Liver (tissue), 3 donors: ENCODE data around the gene TSPYL2.

ENCODE experiments used
- EGR1 ChIP-seq, 2 donors: IDR thresholded peaks; 2 replicates each; pipeline ENCODE4 v1.6.1; 2016 to 2018; ENCODE audit warnings: antibody characterized with exemption in 2 of 2, low read depth in 2 of 2
- FOXA1 ChIP-seq: IDR thresholded peaks from 2 replicates; pipeline ENCODE4 v1.6.1; 2016; ENCODE audit warnings: antibody characterized with exemption
- GABPA ChIP-seq, 2 donors: IDR thresholded peaks in 1 of 2; conservative IDR thresholded peaks in 1 of 2; 2 replicates each; pipeline ENCODE4 v1.6.1; 2016; ENCODE audit warnings: antibody characterized with exemption in 2 of 2, mild to moderate bottlenecking in 1 of 2, moderate library complexity in 1 of 2
- HNF4G ChIP-seq: IDR thresholded peaks from 2 replicates; pipeline ENCODE4 v1.6.1; 2016; ENCODE audit warnings: antibody characterized with exemption
- JUND ChIP-seq, 2 donors: IDR thresholded peaks; 2 replicates each; pipeline ENCODE4 v1.6.1; 2016; ENCODE audit warnings: antibody characterized with exemption in 2 of 2
- RAD21 ChIP-seq, 2 donors: IDR thresholded peaks; 2 replicates each; pipeline ENCODE4 v1.6.1; 2016; ENCODE audit warnings: antibody characterized with exemption in 2 of 2, mild to moderate bottlenecking in 2 of 2
- RXRA ChIP-seq, 2 donors: IDR thresholded peaks; 2 replicates each; pipeline ENCODE4 v1.6.1; 2017 to 2018; ENCODE audit warnings: antibody characterized with exemption in 2 of 2, mild to moderate bottlenecking in 1 of 2
- SP1 ChIP-seq: IDR thresholded peaks from 2 replicates; pipeline ENCODE4 v1.6.1; 2018; ENCODE audit warnings: antibody characterized with exemption, mild to moderate bottlenecking
- YY1 ChIP-seq: IDR thresholded peaks from 2 replicates; pipeline ENCODE4 v1.6.1; 2016; ENCODE audit warnings: antibody characterized with exemption, mild to moderate bottlenecking
- TF ChIP-seq, protein P1 (sequence below): IDR thresholded peaks from 2 replicates; pipeline ENCODE4 v1.6.1; 2016; ENCODE audit warnings: antibody characterized with exemption, mild to moderate bottlenecking
- TF ChIP-seq, protein P2 (sequence below): fragments of 150-350 bp; IDR thresholded peaks from 2 replicates; pipeline ENCODE4 v1.5.1; 2017; ENCODE audit warnings: improper control_type of control experiment, low read depth, low read length; ENCODE audit not compliant: missing input control
- TF ChIP-seq, protein P3 (sequence below): IDR thresholded peaks from 2 replicates; pipeline ENCODE4 v1.6.1; 2016; ENCODE audit warnings: antibody characterized with exemption
- donor health status: healthy.
- donor health status: healthy.

DNA sequence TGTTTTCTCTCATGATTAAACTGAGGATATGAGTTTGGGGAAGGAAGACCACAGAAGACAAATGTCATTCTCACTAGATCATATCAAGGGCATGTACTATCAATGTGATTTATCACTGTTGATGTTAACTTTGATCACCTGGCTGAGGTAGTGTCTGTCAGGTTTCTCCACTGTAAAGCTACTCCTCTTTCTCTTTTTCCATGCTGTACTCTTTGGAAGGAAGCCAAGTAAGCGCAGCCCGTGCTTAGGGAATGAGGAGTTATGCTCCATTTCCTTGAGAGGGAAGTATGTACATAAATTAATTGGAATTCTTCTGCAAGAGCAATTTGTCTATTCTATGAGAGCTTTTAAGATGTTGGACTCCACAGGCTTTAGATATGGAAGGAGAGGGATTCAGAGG lies 7.8 kb downstream of the TSPYL2 start:
- TF ChIP-seq, protein P1, sequence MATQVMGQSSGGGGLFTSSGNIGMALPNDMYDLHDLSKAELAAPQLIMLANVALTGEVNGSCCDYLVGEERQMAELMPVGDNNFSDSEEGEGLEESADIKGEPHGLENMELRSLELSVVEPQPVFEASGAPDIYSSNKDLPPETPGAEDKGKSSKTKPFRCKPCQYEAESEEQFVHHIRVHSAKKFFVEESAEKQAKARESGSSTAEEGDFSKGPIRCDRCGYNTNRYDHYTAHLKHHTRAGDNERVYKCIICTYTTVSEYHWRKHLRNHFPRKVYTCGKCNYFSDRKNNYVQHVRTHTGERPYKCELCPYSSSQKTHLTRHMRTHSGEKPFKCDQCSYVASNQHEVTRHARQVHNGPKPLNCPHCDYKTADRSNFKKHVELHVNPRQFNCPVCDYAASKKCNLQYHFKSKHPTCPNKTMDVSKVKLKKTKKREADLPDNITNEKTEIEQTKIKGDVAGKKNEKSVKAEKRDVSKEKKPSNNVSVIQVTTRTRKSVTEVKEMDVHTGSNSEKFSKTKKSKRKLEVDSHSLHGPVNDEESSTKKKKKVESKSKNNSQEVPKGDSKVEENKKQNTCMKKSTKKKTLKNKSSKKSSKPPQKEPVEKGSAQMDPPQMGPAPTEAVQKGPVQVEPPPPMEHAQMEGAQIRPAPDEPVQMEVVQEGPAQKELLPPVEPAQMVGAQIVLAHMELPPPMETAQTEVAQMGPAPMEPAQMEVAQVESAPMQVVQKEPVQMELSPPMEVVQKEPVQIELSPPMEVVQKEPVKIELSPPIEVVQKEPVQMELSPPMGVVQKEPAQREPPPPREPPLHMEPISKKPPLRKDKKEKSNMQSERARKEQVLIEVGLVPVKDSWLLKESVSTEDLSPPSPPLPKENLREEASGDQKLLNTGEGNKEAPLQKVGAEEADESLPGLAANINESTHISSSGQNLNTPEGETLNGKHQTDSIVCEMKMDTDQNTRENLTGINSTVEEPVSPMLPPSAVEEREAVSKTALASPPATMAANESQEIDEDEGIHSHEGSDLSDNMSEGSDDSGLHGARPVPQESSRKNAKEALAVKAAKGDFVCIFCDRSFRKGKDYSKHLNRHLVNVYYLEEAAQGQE = no peak
- TF ChIP-seq, protein P2, sequence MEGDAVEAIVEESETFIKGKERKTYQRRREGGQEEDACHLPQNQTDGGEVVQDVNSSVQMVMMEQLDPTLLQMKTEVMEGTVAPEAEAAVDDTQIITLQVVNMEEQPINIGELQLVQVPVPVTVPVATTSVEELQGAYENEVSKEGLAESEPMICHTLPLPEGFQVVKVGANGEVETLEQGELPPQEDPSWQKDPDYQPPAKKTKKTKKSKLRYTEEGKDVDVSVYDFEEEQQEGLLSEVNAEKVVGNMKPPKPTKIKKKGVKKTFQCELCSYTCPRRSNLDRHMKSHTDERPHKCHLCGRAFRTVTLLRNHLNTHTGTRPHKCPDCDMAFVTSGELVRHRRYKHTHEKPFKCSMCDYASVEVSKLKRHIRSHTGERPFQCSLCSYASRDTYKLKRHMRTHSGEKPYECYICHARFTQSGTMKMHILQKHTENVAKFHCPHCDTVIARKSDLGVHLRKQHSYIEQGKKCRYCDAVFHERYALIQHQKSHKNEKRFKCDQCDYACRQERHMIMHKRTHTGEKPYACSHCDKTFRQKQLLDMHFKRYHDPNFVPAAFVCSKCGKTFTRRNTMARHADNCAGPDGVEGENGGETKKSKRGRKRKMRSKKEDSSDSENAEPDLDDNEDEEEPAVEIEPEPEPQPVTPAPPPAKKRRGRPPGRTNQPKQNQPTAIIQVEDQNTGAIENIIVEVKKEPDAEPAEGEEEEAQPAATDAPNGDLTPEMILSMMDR = no peak
- TF ChIP-seq, protein P3, sequence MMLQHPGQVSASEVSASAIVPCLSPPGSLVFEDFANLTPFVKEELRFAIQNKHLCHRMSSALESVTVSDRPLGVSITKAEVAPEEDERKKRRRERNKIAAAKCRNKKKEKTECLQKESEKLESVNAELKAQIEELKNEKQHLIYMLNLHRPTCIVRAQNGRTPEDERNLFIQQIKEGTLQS = no peak
- TF ChIP-seq RAD21 (IDR thresholded peaks at IDR 0.05) = no peak
- no peak for TF ChIP-seq YY1
- no peak for TF ChIP-seq FOXA1
- no peak for TF ChIP-seq JUND (IDR thresholded peaks at IDR 0.05)
- no peak for TF ChIP-seq RXRA (IDR thresholded peaks at IDR 0.05)
- TF ChIP-seq SP1 = no peak
- TF ChIP-seq HNF4G = no peak
- no peak for TF ChIP-seq EGR1 (IDR thresholded peaks at IDR 0.05; ENCODE audit: low read depth in 2 of 2)
- no peak for TF ChIP-seq GABPA (IDR thresholded peaks at IDR 0.05 in 1 of 2, conservative IDR thresholded peaks at IDR 0.05 in 1 of 2)
